ENCODE results near the gene MAN1C1.

Gene MAN1C1

DNA sequence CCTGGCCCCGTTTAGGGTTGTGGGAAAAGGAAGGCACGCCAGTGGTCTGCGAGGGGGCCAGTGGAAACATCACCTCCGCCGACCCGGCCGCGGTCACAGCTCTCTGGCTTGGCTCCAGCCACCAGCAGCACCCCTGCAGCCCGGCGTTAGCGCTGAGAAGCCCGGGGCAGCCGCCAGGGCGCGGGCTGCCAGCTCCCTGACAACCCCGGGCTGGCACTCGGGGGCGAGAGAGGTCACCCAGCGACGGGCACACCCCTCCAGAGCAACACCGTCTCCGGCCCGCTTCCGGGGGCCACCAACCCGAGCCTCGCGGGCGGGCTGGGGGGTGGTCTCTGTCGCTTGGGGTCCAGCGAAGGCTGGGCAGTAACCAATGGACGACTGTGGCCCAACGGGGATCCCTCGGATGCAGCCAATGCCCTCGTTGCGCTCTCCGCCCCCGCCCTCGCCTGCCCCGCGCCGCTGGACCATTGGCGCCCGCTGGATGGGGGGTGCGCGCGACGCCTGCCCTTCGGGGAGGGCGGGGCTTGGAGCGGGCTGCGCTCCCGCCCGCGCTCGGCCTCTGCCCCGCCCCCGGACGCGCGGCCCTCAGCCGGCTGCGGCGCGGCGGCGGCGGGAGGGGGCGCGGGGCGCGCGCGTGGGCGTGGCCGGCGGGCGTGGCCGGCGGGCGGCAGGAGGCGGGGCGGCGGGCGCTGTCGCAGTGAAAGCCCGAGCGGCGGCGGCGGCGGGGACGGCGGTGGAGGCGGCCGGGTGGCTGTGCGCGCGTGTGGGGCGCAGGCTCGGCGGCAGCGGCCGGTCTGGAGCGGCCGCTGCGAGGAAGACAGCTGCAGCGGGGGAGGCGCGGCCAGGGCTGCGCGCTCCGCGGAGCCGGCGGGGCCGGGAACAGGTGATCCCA is at the start of gene MAN1C1:
TSS of gene MAN1C1 (plus strand) at position 697 of the 892 bp plus-strand sequence. CDS start 1,007 bp downstream, outside the sequence.
- no peaks in the 10 kb centered on the region for H3K9me2 ChIP-seq (replicated peaks; ENCODE audit: insufficient read depth, low read length)
- H2AFZ ChIP-seq (ENCODE audit: low read depth, low read length, severe bottlenecking): peak within 1 kb of the TSS; percentile 78
- peaks cover 4% of the 10 kb centered on the region; the same call in 1 of the 2 replicates for H3F3A ChIP-seq (ENCODE audit: insufficient read depth)
- no peaks in the 10 kb centered on the region for H3K36me3 ChIP-seq (ENCODE audit: low read length)
- TF ChIP-seq EZH2phosphoT487 (conservative IDR thresholded peaks at IDR 0.05; ENCODE audit: low read length): no peak
- TF ChIP-seq, protein P1, sequence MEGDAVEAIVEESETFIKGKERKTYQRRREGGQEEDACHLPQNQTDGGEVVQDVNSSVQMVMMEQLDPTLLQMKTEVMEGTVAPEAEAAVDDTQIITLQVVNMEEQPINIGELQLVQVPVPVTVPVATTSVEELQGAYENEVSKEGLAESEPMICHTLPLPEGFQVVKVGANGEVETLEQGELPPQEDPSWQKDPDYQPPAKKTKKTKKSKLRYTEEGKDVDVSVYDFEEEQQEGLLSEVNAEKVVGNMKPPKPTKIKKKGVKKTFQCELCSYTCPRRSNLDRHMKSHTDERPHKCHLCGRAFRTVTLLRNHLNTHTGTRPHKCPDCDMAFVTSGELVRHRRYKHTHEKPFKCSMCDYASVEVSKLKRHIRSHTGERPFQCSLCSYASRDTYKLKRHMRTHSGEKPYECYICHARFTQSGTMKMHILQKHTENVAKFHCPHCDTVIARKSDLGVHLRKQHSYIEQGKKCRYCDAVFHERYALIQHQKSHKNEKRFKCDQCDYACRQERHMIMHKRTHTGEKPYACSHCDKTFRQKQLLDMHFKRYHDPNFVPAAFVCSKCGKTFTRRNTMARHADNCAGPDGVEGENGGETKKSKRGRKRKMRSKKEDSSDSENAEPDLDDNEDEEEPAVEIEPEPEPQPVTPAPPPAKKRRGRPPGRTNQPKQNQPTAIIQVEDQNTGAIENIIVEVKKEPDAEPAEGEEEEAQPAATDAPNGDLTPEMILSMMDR (IDR thresholded peaks at IDR 0.05; ENCODE audit: insufficient read depth, low read length, poor library complexity, severe bottlenecking): peak; percentile 9
- H3K9me3 ChIP-seq (ENCODE audit: insufficient read depth, low read length): no peaks in the 10 kb centered on the region
- H3K4me3 ChIP-seq (ENCODE audit: insufficient read depth, low read length, poor library complexity, severe bottlenecking): peak within 1 kb of the TSS; percentile 65
- H3K27ac ChIP-seq (ENCODE audit: low read depth, low read length): no peak within 1 kb of the TSS; the same call in 1 of the 2 replicates
- H3K4me2 ChIP-seq (ENCODE audit: low read depth, low read length, poor library complexity, severe bottlenecking): peak within 1 kb of the TSS; percentile 89
- peak within 1 kb of the TSS; percentile 67 for H3K9ac ChIP-seq (ENCODE audit: low read length)
- H4K20me1 ChIP-seq (ENCODE audit: low read depth, low read length): no peaks in the 10 kb centered on the region
- no peaks in the 10 kb centered on the region for H3K79me2 ChIP-seq (ENCODE audit: insufficient read depth, low read length)
- no peaks in the 10 kb centered on the region for H3K27me3 ChIP-seq (ENCODE audit: low read length)

DNA sequence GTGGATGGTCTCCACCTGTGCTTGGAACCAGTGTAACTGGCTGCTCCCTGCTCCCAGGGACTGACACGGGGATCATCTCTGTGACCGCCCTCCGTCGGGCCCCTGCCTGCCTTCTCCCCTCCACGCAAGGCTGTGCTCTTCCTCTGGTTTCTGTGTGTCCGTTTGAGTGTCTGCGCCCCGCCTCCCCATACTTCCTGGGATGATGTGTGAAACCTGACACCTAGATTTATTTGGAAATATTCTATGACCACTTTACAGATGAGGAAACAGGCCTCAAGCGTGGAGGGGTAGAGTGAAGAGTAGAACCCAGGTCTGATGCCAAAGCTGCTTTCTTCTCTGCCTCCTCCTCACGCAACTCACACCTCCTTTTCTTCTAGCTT is 48.9 kb upstream of the MAN1C1 start:
- H3K79me2 ChIP-seq (ENCODE audit: insufficient read depth, low read length): no peaks in the 10 kb centered on the region
- TF ChIP-seq EZH2phosphoT487 (conservative IDR thresholded peaks at IDR 0.05; ENCODE audit: low read length): no peak
- TF ChIP-seq, protein P1 (IDR thresholded peaks at IDR 0.05; ENCODE audit: insufficient read depth, low read length, poor library complexity, severe bottlenecking): no peak
- H2AFZ ChIP-seq (ENCODE audit: low read depth, low read length, severe bottlenecking): no peak overlapping the region
- H3K27me3 ChIP-seq (ENCODE audit: low read length): no peaks in the 10 kb centered on the region
- H3K4me3 ChIP-seq (ENCODE audit: insufficient read depth, low read length, poor library complexity, severe bottlenecking): no peak overlapping the region
- no peaks in the 10 kb centered on the region for H3K9me3 ChIP-seq (ENCODE audit: insufficient read depth, low read length)
- H4K20me1 ChIP-seq (ENCODE audit: low read depth, low read length): no peaks in the 10 kb centered on the region
- H3K4me2 ChIP-seq (ENCODE audit: low read depth, low read length, poor library complexity, severe bottlenecking): no peak overlapping the region
- no peak overlapping the region for H3K9ac ChIP-seq (ENCODE audit: low read length)
- H3K36me3 ChIP-seq (ENCODE audit: low read length): no peaks in the 10 kb centered on the region
- H3F3A ChIP-seq (ENCODE audit: insufficient read depth): no peaks in the 10 kb centered on the region
- H3K27ac ChIP-seq (ENCODE audit: low read depth, low read length): no peak overlapping the region
- H3K9me2 ChIP-seq (replicated peaks; ENCODE audit: insufficient read depth, low read length): no peaks in the 10 kb centered on the region

DNA sequence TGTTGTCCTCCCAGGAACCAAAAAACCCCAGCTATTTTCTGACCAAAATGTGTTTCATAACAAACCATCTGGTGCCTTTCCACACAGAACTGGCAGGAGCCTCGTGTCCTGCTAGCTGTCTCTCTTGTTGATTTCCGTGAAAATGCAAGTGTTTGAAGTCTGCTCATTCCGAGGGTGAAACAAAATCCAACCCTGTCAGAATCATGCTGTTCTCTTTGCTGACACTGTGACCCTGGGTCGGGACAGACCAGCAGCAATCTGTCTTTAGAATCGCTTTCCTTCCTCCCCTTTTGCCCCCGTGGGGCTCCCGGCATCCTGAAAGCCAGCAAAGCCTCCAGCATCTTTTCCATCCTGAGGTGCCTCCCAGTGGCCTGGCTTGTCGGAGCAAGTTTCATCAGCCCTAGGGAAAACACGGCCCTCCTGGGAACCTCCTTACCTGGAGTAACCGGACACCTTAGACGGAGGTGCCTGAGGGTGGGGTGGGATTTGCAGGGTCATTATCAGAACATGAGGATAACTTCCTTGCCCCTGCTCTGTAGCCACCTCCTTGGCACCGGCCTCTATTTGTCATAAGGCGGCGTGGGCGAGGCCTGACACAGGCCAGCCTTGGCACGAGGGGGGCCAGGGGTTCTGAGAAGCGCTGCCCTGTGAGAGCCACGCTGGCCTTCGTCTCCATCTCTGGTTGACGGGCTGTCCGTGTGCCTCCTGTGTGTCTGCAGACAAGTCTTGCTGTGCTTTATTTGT is 48.3 kb upstream of the MAN1C1 start:
- no peak overlapping the region for H3K9ac ChIP-seq (ENCODE audit: low read length)
- no peak overlapping the region for H3K27ac ChIP-seq (ENCODE audit: low read depth, low read length)
- H3K4me3 ChIP-seq (ENCODE audit: insufficient read depth, low read length, poor library complexity, severe bottlenecking): no peak overlapping the region
- no peak overlapping the region for H3K4me2 ChIP-seq (ENCODE audit: low read depth, low read length, poor library complexity, severe bottlenecking)
- H3K79me2 ChIP-seq (ENCODE audit: insufficient read depth, low read length): no peaks in the 10 kb centered on the region
- no peak overlapping the region for H2AFZ ChIP-seq (ENCODE audit: low read depth, low read length, severe bottlenecking)
- no peaks in the 10 kb centered on the region for H3F3A ChIP-seq (ENCODE audit: insufficient read depth)
- H4K20me1 ChIP-seq (ENCODE audit: low read depth, low read length): no peaks in the 10 kb centered on the region
- H3K9me3 ChIP-seq (ENCODE audit: insufficient read depth, low read length): no peaks in the 10 kb centered on the region
- H3K9me2 ChIP-seq (replicated peaks; ENCODE audit: insufficient read depth, low read length): no peaks in the 10 kb centered on the region
- H3K27me3 ChIP-seq (ENCODE audit: low read length): no peaks in the 10 kb centered on the region
- 0 out of 2 replicates have a peak, but pooled peaks have one; percentile 47 for TF ChIP-seq EZH2phosphoT487 (conservative IDR thresholded peaks at IDR 0.05; ENCODE audit: low read length)
- TF ChIP-seq, protein P1 (IDR thresholded peaks at IDR 0.05; ENCODE audit: insufficient read depth, low read length, poor library complexity, severe bottlenecking): no peak
- H3K36me3 ChIP-seq (ENCODE audit: low read length): no peaks in the 10 kb centered on the region
